ENCODE measurements around the gene CAPZA1.

The CAPZA1 gene

GRCh38 chr1:112697781-112698201 lies 78.2 kb downstream of the CAPZA1 start:
- no peaks in the 10 kb centered on the region for H3K9me3 ChIP-seq (ENCODE audit: severe bottlenecking)
- TF ChIP-seq, protein P1, sequence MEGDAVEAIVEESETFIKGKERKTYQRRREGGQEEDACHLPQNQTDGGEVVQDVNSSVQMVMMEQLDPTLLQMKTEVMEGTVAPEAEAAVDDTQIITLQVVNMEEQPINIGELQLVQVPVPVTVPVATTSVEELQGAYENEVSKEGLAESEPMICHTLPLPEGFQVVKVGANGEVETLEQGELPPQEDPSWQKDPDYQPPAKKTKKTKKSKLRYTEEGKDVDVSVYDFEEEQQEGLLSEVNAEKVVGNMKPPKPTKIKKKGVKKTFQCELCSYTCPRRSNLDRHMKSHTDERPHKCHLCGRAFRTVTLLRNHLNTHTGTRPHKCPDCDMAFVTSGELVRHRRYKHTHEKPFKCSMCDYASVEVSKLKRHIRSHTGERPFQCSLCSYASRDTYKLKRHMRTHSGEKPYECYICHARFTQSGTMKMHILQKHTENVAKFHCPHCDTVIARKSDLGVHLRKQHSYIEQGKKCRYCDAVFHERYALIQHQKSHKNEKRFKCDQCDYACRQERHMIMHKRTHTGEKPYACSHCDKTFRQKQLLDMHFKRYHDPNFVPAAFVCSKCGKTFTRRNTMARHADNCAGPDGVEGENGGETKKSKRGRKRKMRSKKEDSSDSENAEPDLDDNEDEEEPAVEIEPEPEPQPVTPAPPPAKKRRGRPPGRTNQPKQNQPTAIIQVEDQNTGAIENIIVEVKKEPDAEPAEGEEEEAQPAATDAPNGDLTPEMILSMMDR (IDR thresholded peaks at IDR 0.05; ENCODE audit: low read depth, low read length): no peak
- H3K27ac ChIP-seq: no peak overlapping the region
- H3K4me3 ChIP-seq (ENCODE audit: low read depth, low read length): no peak overlapping the region
- no peaks in the 10 kb centered on the region for H3K27me3 ChIP-seq (ENCODE audit: insufficient read depth, low read depth, severe bottlenecking)
- peaks cover 75% of the 10 kb centered on the region for H3K36me3 ChIP-seq
- no peak for DNase-seq

GRCh38 chr1:112698366-112699310 lies 79.0 kb downstream of the CAPZA1 start:
- Histone ChIP-seq H3K36me3 (peaks cover 70% of the 10 kb centered on the region), H3K9me3 (ENCODE audit: severe bottlenecking) (no peaks in the 10 kb centered on the region), H3K27ac (no peak overlapping the region), H3K27me3 (ENCODE audit: insufficient read depth, low read depth, severe bottlenecking) (no peaks in the 10 kb centered on the region), H3K4me3 (ENCODE audit: low read depth, low read length) (no peak overlapping the region)
- TF ChIP-seq, protein P1 (IDR thresholded peaks at IDR 0.05; ENCODE audit: low read depth, low read length): no peak
- DNase-seq: no peak

- TF ChIP-seq, protein P1 (IDR thresholded peaks at IDR 0.05; ENCODE audit: low read depth, low read length): no peak
- H3K27me3 ChIP-seq (ENCODE audit: insufficient read depth, low read depth, severe bottlenecking): no peaks in the 10 kb centered on the region
- H3K4me3 ChIP-seq (ENCODE audit: low read depth, low read length): no peak overlapping the region
- no peak overlapping the region; the same call in 1 of the 2 replicates for H3K27ac ChIP-seq
- H3K9me3 ChIP-seq (ENCODE audit: severe bottlenecking): no peaks in the 10 kb centered on the region
- DNase-seq: no peak
- peaks cover 66% of the 10 kb centered on the region for H3K36me3 ChIP-seq
Observed at GRCh38 chr1:112699425-112700144, 80.0 kb downstream of the CAPZA1 start.

DNA sequence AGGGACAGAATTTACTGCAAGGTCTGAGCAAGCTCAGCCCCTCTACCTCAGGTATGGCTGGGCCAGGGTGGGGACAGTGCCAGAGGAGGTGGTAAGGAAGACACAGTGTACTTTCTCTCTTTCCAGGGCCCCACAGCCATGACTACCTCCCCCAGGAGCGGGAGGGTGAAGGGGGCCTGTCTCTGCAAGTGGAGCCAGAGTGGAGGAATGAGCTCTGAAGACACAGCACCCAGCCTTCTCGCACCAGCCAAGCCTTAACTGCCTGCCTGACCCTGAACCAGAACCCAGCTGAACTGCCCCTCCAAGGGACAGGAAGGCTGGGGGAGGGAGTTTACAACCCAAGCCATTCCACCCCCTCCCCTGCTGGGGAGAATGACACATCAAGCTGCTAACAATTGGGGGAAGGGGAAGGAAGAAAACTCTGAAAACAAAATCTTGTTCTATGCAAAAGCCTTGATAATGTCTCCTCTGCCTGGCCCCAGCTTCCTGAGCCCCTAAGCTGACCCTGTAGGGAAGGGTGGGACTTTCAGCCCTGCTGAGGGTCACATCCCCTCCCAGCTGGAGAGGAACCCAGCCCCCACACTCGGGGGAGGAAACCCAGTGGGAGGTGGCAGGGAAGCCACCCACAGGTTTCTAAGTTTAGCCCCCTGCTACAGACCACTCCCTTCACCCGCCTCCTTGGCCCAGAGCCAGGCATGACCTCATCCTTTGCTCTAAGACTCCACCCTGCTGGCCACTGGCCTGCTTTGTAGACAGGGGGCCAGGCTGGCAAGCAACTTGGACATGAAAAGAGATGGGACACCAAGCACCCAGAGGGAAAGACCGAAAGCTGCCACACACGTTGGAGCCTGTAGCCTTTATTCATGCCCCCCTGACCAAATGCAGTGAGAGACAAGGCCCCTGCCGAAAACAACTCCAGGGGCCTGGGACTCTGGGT lies 80.9 kb downstream of the CAPZA1 start:
- Histone ChIP-seq H3K4me3 (ENCODE audit: low read depth, low read length) (no peak overlapping the region), H3K27ac (peak overlapping the region; percentile 67), H3K36me3 (peaks cover 56% of the 10 kb centered on the region), H3K27me3 (ENCODE audit: insufficient read depth, low read depth, severe bottlenecking) (no peaks in the 10 kb centered on the region), H3K9me3 (ENCODE audit: severe bottlenecking) (no peaks in the 10 kb centered on the region)
- TF ChIP-seq, protein P1 (IDR thresholded peaks at IDR 0.05; ENCODE audit: low read depth, low read length): no peak
- peak; percentile 93 for DNase-seq

Data from WERI-Rb-1 (cell line).